HG02763 (cell line): ENCODE data around the gene DGKQ.
"Not testable (repeated sequence)": the region's sequence is repeated elsewhere in the genome, so short reads cannot be mapped to it uniquely, and the experiment has no call there.

Experiments used
- ATAC-seq: cut with Tn5 transposase; IDR thresholded peaks from one replicate; pipeline ENCODE4 v1.9.1; 2021; ENCODE audit warnings: mild to moderate bottlenecking, moderate library complexity; ENCODE audit not compliant: unreplicated experiment

DGKQ gene

DNA sequence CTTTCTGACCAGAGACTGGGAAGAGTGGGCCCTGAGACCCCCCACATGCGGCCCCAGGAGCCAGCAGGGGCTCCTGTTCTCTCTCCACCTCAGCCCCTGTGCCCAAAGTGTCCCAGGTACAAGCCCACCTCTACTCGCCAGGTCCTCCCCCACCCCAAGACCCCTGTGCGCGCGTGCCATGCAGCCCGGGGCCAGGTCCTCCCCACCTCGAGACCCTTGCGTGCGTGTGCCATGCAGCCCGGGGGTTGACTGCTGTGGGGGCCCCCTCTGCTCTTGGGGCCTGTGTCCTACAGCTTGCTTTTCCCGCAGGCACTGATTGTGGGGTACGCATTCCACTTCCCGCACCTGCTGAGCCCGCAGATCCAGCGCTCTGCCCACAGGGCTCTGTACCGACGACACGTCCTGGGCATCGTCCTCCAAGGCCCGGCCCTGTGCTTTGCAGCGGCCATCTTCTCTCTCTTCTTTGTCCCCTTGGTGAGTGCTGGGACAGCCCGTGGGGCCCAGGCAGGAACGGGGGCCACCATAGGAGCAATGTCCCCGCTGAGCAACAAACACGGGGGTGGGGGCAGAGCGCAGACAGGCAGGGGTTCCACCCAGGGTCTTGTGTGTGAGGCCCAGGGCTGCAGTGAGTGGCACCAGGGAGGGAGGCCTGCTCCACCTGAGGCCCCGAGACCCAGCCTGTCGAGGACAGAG lies 20.3 kb downstream of the DGKQ start:
- no peak for ATAC-seq

GRCh38 chr4:951594-952468 lies 21.5 kb downstream of the DGKQ start:
- ATAC-seq: no peak

DNA sequence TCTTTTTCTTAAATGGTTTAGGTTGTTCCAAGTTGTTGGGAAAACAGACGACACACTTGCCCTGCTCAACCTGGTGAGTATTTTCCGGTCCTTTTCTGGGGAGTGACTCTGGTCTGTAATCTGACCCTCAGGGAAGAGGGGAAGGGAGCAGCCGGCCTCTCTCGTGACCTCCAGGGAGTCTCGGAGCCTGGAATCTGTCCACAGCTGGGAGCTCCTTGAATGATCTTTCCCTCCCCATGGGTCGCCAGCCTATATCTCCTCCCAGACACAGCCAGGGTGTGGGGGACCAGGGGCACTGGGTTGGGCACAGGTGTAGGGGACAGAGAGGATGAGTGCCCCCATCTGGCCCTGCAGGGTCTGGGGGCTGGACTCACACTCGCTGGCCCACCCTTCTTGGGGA lies 22.2 kb downstream of the DGKQ start:
- no peak for ATAC-seq

DNA sequence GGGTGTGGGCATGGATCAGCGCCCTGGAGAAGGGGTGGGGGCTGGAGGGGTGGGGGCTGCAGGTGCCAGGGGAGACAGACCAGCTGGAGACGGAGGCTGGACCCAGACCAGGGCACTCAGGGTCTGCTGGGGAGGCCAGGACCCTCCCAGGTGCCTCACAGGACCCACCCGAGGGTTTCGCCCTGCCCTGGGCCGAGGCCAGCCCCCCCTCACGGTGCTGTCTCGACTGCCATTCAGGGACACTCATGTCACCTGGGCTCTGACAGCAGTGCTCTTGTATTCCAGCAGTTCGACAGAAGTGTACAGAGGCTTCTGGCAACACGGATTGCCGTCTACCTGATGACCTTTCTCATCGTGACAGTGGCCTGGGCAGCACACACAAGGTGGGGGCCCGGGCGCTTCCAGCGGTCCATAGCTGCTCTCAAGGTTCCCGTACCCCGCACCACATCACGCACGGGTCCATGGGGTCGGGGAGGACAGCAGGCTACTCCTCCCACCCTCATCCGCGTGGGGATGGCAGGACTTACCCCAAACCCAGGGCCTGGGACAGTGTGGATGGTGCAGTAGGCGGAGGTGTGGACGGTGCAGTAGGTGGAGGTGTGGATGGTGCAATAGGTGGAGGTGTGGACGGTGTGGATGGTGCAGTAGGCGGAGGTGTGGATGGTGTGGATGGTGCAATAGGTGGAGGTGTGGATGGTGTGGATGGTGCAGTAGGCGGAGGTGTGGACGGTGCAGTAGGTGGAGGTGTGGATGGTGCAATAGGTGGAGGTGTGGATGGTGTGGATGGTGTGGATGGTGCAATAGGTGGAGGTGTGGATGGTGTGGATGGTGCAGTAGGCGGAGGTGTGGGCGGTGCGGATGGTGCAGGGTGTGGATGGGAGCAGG lies 23.0 kb downstream of the DGKQ start:
- ATAC-seq: no peak

DNA sequence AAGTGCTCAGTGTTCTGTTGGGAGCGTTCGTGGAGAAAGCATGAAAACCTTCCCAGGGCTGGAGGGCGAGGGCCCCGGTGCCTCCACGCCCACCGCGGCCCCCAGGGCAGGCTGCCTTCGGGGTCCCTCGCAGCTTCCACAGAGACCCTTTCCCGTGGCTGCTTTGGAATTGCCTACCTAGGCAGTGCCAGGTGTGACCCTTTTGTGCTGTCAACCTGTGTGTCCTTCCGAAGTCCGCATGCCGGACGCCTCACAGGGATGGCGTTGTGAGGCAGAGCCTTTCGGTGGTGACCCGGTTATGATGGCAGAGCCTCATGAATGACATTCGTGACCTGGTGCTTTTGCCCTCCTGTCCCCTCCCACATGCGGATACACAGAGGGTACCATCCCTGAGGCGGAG lies 23.7 kb downstream of the DGKQ start:
- no peak for ATAC-seq

DNA sequence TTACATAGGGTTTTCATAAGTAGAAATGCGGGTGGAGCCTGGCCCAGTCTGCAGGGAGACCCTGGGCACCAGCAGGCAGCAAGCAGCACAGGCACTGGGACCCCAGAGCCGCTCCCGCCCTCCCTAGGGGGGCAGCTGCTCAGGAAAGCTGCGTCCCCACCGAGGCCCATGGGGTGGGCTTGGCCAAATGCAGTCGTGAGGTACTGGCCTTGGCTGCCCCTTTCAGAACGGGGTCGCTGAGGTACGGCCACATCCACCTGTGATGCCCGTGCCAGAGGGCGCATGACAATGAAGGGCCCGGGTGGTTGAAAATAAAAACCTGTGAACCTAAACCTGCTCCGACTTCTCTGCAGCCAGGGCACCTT lies 24.5 kb downstream of the DGKQ start:
- ATAC-seq: no peak

DNA sequence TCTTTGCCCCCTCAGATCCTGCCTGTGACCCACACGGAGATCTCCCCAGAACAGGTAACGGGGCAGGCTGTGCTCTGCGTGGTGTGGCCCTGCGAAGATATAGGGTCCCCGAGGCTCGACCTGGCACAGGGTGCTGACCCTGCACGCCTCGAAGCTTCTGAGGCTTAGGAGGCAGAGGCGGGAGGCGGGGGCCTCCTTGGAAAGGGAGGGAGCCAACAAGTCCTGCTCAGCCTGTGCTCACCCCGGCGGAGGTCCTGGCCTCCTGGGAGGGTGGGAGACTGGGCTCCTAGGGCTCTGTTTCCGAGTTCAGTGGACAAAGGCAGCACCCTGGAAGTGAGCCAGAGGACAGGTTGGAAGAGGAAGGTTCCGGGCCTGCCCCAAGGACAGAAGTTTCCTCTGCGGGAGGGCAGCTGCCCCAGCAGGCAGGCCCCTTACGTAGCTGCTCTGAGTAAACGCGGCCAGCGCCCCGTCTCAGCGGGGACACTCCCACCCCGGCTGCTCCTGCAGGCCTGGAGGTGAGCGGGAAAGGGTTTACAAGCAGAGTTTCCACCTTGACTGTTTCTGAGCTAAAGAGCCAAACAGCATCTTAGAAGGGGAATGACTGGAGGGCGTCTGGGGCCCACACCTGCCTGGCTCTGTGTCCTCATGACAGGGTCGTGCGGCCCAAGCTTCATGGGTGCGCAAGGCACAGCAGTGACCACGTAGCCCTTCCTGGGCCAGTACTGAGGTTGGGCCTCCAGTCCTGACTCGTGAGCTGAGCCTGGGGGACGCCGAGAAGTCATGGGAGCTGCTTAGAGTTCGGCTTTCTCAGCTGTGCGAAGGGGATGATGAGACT lies 25.1 kb downstream of the DGKQ start:
- no peak for ATAC-seq

- no peak for ATAC-seq
These were observed 25.8 kb downstream of the DGKQ start for GRCh38 chr4:947491-947971.

DNA sequence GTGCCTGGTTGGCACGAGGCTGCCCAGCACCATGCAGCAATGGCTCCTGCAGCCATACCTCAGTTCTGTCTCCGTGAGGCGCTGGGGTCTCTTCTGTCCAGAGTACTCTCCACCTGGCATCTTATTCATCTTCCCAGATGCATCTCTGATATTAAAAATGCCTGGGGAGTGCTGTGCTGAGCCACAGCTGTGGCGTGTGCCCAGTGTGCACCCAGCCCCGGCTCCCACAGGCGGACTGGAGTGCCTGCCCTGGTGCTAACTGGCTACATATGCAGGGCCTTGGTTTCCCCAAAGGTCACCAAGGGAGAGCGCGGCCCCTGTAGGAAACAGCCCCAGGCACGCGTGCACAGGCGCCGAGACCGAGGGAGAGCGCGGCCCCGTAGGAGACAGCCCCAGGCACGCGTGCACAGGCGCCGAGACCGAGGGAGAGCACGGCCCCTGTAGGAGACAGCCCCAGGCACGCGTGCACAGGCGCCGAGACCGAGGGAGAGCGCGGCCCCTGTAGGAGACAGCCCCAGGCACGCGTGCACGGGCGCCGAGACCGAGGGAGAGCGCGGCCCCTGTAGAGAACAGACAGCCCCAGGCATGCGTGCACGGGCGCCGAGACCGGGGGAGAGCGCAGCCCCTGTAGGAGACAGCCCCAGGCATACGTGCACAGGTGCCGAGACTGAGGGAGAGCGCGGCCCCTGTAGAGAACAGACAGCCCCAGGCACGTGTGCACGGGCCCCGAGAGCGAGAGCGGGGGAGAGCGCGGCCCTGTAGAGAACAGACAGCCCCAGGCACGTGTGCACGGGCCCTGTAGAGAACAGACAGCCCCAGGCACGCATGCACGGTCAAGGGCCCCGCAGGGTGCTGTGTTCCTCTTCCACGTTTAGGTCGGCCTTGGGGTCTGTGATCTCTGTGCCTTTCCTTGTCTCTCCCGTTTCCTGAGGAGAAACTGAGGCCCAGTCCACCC lies 26.6 kb downstream of the DGKQ start:
- no peak for ATAC-seq

GRCh38 chr4:946103-946450 lies 27.3 kb downstream of the DGKQ start:
- no peak for ATAC-seq

DNA sequence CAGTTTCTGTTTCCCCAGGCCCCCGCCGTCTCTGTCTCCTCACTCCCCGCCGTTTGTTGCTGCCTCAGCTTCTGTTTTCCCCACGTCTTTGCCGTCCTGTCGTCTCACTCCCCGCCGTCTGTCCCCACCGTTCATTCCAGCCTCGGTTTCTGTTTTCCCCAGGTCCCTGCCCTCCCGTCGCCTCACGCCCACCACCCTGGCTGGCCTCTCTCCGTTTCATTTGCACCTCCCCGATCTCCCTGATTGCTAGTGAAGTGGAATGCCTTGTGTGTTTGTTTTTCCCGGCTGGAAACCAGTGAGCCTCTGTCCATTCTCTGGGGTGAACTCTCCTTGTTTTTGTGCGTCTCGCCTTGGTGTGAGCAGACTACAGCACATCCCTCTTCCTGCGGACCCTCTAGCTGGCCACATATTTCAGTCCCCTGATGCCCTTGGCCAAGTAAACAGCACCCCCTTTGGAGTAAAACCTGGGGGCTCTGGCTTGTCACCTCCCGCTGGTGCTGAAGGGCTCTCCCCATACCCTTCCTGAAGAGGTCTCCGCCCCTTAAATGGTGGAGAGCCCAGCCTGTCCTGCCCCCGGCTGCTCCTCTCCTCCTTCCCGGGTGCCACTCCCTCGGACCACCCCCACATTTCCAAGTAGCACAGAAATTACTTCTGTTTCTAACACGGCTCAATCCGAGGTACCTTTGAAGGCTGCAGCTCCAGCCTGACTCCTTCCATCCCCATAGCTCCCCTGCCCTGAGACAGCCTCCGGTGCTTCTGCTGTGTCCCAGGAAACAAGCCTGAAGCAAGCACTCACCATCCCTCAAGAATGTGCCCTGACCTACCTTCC lies 27.9 kb downstream of the DGKQ start:
- ATAC-seq: no peak

- ATAC-seq: not testable (repeated sequence)
These were observed 33.9 kb downstream of the DGKQ start for GRCh38 chr4:939508-939907.

- ATAC-seq: no peak
These were observed 40.7 kb downstream of the DGKQ start for GRCh38 chr4:932713-933070.

DNA sequence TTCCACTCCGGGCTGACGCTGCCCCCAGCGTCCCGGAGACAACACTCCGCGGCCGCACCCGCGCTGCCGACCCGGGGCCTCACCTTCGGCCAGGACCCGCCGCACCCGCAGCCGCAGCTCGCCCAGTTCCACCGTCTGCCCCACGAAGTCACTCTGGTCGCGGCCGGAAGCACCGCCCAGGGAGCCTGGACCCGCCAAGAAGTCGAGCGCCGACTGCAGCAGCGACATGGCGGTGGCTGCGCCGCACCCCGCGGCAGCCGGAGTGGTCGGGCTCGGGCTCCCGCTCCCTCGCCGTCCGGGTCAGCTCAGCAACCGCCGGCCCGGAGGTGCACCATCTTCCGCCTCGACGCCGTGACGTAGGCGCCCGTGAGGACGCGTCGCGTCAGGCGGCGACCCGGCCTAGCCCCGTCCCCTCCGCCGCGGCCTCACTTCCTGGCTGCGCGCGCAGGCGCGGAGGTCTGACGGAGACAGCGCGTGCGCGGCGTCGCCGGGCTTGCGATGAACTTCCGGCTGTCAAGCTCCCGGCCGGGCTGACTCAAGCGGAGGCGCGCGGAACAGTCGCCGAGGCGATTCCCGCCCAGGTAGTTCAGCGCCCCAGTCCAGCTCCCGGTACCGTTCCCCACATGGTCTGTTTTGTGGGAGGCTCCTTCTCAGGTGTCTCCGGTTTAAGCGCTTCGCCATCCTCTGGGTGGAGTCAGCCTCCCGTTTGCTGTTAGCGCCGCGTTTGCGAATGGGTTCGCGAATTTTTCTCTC lies 41.2 kb downstream of the DGKQ start, which contains the start of the genes GAK and TMEM175:
Gene GAK (minus strand): TSS at position 357 of the 753 bp plus-strand sequence. CDS start 129 bp downstream, at position 228.
Gene TMEM175 (plus strand): TSS at position 501 of the 753 bp plus-strand sequence. CDS start 15,280 bp downstream, outside the sequence.
- peak; percentile 93 for ATAC-seq

DNA sequence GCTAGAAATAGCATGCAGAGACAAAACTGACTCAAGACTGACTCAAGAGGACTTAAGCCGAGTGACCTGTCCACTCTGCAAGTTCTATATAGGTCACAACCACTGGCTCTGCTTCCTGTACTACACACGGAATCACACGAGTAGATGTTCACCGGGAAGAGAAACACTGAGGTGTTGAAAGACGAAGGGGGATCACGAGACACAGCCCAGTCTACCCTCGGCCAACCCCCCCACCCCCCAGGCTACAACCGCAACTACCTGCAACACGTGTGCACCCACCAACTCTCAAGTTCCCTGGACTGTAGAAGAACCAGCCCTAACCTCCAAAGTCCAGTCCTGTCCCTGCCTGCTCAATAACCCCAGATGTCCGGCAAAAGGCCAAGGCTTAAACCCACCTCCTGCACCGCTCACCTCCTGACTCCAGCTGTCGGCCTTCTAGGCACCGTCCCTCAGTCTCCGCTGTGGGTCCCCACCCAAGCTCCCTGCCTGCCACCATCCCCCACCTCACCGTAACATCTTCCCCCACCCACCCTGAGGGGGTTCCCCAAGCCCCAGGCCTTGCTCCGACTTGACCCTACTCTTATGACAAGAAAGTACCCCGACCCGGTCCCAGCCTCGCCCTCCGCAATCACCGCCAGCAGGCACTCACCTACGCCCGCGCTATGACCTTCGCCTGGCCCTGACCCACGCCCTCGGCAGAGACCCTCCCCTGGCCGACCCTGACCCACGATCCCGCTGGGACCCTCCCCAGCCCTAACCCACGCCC lies 42.0 kb downstream of the DGKQ start:
- no peak for ATAC-seq

DNA sequence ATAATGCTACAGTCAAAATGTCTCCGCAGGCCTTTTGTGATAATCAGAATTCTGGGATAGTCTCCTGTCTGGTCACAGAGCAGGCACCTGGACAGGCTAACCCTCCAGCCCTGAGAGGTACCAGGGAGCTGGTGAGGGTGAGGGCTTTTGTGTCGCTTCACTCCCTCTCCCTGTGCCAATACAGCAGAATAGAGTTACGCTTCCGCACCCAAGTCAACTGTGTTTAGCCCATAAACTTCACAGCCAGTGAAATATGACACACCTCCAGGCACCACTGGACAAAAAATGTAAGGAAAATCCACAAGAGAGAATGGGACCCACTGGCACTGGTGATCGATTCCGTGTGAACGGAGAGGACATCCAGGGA lies 42.6 kb downstream of the DGKQ start:
- ATAC-seq: no peak

DNA sequence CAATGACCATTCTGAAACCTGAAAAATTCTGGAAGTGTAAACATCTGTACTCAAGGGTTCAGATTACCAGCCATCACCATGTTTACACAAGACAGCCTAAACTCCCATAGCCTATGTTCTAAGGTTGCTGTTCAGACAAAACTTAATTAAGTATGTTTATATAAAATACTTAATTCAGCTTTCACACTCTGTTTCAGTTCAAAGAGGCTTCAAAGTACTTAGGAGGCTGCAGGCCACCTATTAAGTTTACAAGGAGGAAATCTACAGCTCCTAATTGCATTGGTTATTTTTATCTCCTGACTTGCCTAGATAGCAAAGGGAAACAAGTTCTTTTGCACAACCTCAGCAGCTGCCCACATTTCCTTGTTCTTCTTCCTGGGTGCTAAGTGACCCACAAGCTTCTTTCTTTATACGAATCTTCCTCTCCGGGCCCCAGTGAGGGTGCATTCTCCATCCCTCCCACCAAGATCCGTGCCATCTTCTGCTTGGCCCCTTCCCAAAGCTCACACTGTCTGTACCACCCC lies 43.3 kb downstream of the DGKQ start:
- no peak for ATAC-seq
